Nephron (organoid): ENCODE data around the gene C1GALT1.
"Not testable (repeated sequence)": the region's sequence is repeated elsewhere in the genome, so short reads cannot be mapped to it uniquely, and the experiment has no call there.

Source experiments
- H3K27ac Mint-ChIP-seq, 3 experiments: 2 replicates each; pipeline ENCODE4 v1.8.0; 2020; ENCODE audit warnings: mixed read lengths in 3 of 3, mild to moderate bottlenecking in 2 of 3, moderate library complexity in 1 of 3
- H3K27me3 Mint-ChIP-seq: 2 replicates; pipeline ENCODE4 v1.8.0; 2021; ENCODE audit warnings: low read depth, mild to moderate bottlenecking, moderate library complexity, mixed read lengths
- H3K36me3 Mint-ChIP-seq: 2 replicates; pipeline ENCODE4 v1.8.0; 2020; ENCODE audit warnings: low read depth, mixed read lengths
- H3K4me1 Mint-ChIP-seq: 2 replicates; pipeline ENCODE4 v1.8.0; 2020; ENCODE audit warnings: mixed read lengths
- H3K4me3 Mint-ChIP-seq, 3 experiments: 2 replicates each; pipeline ENCODE4 v1.8.0; 2020; ENCODE audit warnings: mild to moderate bottlenecking in 3 of 3, mixed read lengths in 3 of 3, moderate library complexity in 2 of 3
- H3K9me3 Mint-ChIP-seq: 2 replicates; pipeline ENCODE4 v1.8.0; 2020; ENCODE audit warnings: mixed read lengths
- TF ChIP-seq, protein P1 (sequence below), 3 experiments: fragments of 200-600 bp; sonication (generic); IDR thresholded peaks; one replicate each; pipeline ENCODE4 v1.5.0; 2021; ENCODE audit warnings: antibody characterized with exemption in 3 of 3; ENCODE audit not compliant: unreplicated experiment in 3 of 3

The C1GALT1 gene

DNA sequence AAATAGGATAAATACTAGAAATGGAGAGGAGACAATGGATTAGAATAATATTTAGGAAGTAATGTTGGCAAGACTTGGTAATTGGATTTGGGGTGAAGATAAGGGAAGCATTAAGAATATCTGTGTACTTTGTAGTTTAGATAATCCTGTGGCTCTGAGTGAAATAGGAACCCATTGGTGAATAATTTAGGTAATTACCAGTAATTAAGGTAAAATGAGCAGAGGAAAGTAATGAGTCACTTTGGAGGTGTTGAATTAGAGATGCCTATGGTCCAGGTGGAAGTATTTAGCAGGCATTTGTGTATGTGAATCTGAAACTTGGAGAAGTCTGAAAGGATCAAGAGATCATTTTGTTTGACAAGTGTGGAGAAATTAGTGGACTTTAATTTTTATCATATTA, 5.7 kb downstream of the C1GALT1 start:
- Mint-ChIP-seq H3K4me3 (no peak overlapping the region), H3K4me1 (peaks cover 22% of the 10 kb centered on the region), H3K9me3 (peaks cover 3% of the 10 kb centered on the region), H3K36me3 (peaks cover 14% of the 10 kb centered on the region), H3K27ac (no peak overlapping the region), H3K27me3 (no peaks in the 10 kb centered on the region)
- TF ChIP-seq, protein P1, sequence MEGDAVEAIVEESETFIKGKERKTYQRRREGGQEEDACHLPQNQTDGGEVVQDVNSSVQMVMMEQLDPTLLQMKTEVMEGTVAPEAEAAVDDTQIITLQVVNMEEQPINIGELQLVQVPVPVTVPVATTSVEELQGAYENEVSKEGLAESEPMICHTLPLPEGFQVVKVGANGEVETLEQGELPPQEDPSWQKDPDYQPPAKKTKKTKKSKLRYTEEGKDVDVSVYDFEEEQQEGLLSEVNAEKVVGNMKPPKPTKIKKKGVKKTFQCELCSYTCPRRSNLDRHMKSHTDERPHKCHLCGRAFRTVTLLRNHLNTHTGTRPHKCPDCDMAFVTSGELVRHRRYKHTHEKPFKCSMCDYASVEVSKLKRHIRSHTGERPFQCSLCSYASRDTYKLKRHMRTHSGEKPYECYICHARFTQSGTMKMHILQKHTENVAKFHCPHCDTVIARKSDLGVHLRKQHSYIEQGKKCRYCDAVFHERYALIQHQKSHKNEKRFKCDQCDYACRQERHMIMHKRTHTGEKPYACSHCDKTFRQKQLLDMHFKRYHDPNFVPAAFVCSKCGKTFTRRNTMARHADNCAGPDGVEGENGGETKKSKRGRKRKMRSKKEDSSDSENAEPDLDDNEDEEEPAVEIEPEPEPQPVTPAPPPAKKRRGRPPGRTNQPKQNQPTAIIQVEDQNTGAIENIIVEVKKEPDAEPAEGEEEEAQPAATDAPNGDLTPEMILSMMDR (IDR thresholded peaks at IDR 0.05; ENCODE audit: unreplicated experiment in 3 of 3), result no peak

- Mint-ChIP-seq H3K27ac (no peak overlapping the region), H3K36me3 (peaks cover 21% of the 10 kb centered on the region), H3K4me3 (no peak overlapping the region), H3K4me1 (peaks cover 17% of the 10 kb centered on the region), H3K27me3 (no peaks in the 10 kb centered on the region), H3K9me3 (peaks cover 10% of the 10 kb centered on the region)
- TF ChIP-seq, protein P1 (IDR thresholded peaks at IDR 0.05; ENCODE audit: unreplicated experiment in 3 of 3), result no peak
Observed at GRCh38 chr7:7188742-7189141, 6.4 kb downstream of the C1GALT1 start.

DNA sequence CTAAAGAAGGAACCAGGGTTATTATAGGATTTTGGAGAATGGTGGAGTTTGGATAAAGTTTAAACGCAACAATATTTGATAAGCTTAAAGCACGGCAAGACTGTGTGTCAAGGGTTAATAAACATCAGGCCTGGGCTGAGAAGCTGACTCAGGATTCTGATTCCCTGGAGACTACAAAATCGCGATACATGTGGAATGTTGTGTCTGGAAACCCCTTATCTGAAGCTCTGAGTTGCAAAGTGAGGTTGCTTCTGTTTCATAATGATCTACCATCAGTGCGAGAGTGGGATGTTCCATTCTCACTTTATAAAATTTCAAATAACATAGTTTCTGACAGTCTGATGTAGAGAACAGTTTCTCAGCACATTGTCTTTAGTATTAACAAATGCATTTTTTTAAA, 7.8 kb downstream of the C1GALT1 start:
- no peaks in the 10 kb centered on the region for H3K27me3 Mint-ChIP-seq
- peak overlapping the region in 2 of 3 experiments; percentile 21 to 59 for H3K27ac Mint-ChIP-seq
- H3K9me3 Mint-ChIP-seq, result peaks cover 24% of the 10 kb centered on the region
- H3K4me3 Mint-ChIP-seq, result peak overlapping the region in 1 of 3 experiments; percentile 26
- TF ChIP-seq, protein P1 (IDR thresholded peaks at IDR 0.05; ENCODE audit: unreplicated experiment in 3 of 3), result no peak
- H3K4me1 Mint-ChIP-seq, result peaks cover 7% of the 10 kb centered on the region
- peaks cover 33% of the 10 kb centered on the region for H3K36me3 Mint-ChIP-seq

GRCh38 chr7:7191137-7191536, 8.8 kb downstream of the C1GALT1 start:
- Mint-ChIP-seq H3K36me3 (peaks cover 40% of the 10 kb centered on the region), H3K9me3 (peaks cover 30% of the 10 kb centered on the region), H3K27me3 (no peaks in the 10 kb centered on the region), H3K27ac (no peak overlapping the region), H3K4me1 (peaks cover 6% of the 10 kb centered on the region), H3K4me3 (no peak overlapping the region)
- TF ChIP-seq, protein P1 (IDR thresholded peaks at IDR 0.05; ENCODE audit: unreplicated experiment in 3 of 3), result no peak

- not testable (repeated sequence) for H3K27me3 Mint-ChIP-seq, H3K4me1 Mint-ChIP-seq, H3K4me3 Mint-ChIP-seq, H3K27ac Mint-ChIP-seq
- H3K9me3 Mint-ChIP-seq, result peaks cover 42% of the 10 kb centered on the region
- H3K36me3 Mint-ChIP-seq, result peaks cover 56% of the 10 kb centered on the region
Observed at GRCh38 chr7:7192798-7193788, 10.7 kb downstream of the C1GALT1 start.

DNA sequence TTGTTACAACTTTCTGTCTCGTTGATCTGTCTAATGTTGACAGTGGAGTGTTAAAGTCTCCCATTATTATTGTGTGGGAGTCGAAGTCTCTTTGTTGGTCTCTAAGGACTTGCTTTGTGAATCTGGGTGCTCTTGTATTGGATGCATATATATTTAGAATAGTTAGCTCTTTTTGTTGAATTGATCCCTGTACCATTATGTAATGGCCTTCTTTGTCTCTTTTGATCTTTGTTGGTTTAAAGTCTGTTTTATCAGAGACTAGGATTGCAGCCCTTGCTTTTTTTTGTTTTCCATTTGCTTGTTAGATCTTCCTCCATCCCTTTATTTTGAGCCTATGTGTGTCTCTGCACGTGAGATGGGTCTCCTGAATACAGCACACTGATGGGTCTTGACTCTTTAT, 17.2 kb downstream of the C1GALT1 start:
- not testable (repeated sequence) for H3K27me3 Mint-ChIP-seq, H3K4me3 Mint-ChIP-seq, H3K27ac Mint-ChIP-seq, H3K4me1 Mint-ChIP-seq
- Mint-ChIP-seq H3K36me3 (peaks cover 73% of the 10 kb centered on the region), H3K9me3 (peaks cover 61% of the 10 kb centered on the region)

- H3K27me3 Mint-ChIP-seq, H3K27ac Mint-ChIP-seq, H3K4me1 Mint-ChIP-seq, H3K4me3 Mint-ChIP-seq: not testable (repeated sequence)
- H3K9me3 Mint-ChIP-seq, result peaks cover 59% of the 10 kb centered on the region
- H3K36me3 Mint-ChIP-seq, result peaks cover 71% of the 10 kb centered on the region
Observed at GRCh38 chr7:7200255-7200654, 17.9 kb downstream of the C1GALT1 start.
